ENCODE data around the gene TPRN. TPM values are rescaled to one million over a fixed set of nuclear protein-coding genes. Genes with fewer than 3 reads are reported as not detected.

Gene TPRN
- total RNA-seq, 1 experiment from 2014 or later, result 37.7 TPM

DNA sequence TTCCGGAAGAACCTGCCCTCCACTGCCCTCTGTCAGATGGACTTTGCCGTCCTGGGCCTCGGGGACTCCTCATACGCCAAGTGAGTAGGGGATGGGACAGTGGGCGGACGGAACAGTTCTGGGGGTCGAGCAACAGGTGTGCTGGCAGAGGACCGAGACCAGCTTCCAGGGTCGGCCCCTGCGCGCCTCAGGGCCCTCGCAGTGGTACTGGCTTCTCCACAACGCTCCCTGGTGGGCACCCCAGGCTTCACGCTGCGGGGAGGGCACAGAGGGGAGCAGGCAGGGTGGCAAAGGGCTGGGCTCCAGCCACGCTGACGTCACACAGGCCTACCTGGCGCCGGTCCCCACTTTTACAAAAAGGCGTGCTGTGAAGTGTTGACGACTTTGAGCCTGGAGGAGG lies 12.0 kb upstream of the TPRN start:
- POLR2A ChIA-PET, result no interaction called here
- no peak overlapping the region for H3K4me3 ChIP-seq (ENCODE audit: low read depth, low read length)
- intact Hi-C loops (cut with micrococcal nuclease; ENCODE audit: unreplicated experiment), result no loop called here
- Mint-ChIP-seq H3K4me1 (ENCODE audit: low read depth, unreplicated experiment) (peaks cover 6% of the 10 kb centered on the region), H3K27ac (ENCODE audit: unreplicated experiment) (no peak overlapping the region), H3K4me3 (ENCODE audit: unreplicated experiment) (no peak overlapping the region), H3K27me3 (ENCODE audit: insufficient read depth, unreplicated experiment) (no peaks in the 10 kb centered on the region), H3K9me3 (ENCODE audit: unreplicated experiment) (no peaks in the 10 kb centered on the region), H3K36me3 (ENCODE audit: insufficient read depth, unreplicated experiment) (peaks cover 29% of the 10 kb centered on the region)
- CTCF ChIA-PET, result no interaction called here
- TF ChIP-seq, protein P1, sequence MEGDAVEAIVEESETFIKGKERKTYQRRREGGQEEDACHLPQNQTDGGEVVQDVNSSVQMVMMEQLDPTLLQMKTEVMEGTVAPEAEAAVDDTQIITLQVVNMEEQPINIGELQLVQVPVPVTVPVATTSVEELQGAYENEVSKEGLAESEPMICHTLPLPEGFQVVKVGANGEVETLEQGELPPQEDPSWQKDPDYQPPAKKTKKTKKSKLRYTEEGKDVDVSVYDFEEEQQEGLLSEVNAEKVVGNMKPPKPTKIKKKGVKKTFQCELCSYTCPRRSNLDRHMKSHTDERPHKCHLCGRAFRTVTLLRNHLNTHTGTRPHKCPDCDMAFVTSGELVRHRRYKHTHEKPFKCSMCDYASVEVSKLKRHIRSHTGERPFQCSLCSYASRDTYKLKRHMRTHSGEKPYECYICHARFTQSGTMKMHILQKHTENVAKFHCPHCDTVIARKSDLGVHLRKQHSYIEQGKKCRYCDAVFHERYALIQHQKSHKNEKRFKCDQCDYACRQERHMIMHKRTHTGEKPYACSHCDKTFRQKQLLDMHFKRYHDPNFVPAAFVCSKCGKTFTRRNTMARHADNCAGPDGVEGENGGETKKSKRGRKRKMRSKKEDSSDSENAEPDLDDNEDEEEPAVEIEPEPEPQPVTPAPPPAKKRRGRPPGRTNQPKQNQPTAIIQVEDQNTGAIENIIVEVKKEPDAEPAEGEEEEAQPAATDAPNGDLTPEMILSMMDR (IDR thresholded peaks at IDR 0.05; ENCODE audit: insufficient read depth in 1 of 2, low read depth in 1 of 2, low read length in 1 of 2, severe bottlenecking in 1 of 2, unreplicated experiment in 1 of 2), result no peak
- BruUV-seq (replicated peaks), result no TSS peak
- H3K36me3 ChIP-seq (ENCODE audit: control insufficient read depth, insufficient read depth, low read length), result no peaks in the 10 kb centered on the region; the same call in 1 of the 2 replicates
- no peak for DNase-seq
- H3K27me3 ChIP-seq (replicated peaks; ENCODE audit: control insufficient read depth, insufficient read depth, low read length), result no peaks in the 10 kb centered on the region
- H3K4me1 ChIP-seq, result peaks cover 9% of the 10 kb centered on the region
- H3K9me3 ChIP-seq, result no peaks in the 10 kb centered on the region

DNA sequence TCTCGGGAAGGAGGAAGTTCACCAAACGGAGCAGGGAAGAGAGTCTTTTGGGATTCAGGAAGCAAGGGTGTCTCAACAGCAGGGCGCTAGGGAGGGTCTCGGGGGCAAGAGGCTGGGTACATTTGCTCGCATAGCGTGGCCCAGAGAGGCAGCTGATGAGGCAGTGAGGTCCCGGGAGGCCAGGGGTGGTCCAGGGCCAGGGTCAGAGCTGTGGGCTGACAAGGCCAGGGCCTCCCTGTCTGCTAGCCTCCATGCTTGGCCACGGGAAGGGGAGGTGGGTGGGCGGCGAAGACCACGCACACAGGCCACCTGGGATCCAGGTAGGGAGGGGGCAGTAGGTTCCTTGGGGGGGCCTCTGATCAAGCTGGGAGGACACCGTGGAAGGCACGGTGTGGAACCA lies 11.0 kb upstream of the TPRN start:
- no peaks in the 10 kb centered on the region for H3K9me3 Mint-ChIP-seq (ENCODE audit: unreplicated experiment)
- peaks cover 4% of the 10 kb centered on the region; the same call in 1 of the 2 replicates for H3K4me1 ChIP-seq
- H3K4me3 Mint-ChIP-seq (ENCODE audit: unreplicated experiment), result no peak overlapping the region
- TF ChIP-seq, protein P1 (IDR thresholded peaks at IDR 0.05; ENCODE audit: insufficient read depth in 1 of 2, low read depth in 1 of 2, low read length in 1 of 2, severe bottlenecking in 1 of 2, unreplicated experiment in 1 of 2), result no peak
- intact Hi-C loops (cut with micrococcal nuclease; ENCODE audit: unreplicated experiment), result no loop called here
- H3K36me3 Mint-ChIP-seq (ENCODE audit: insufficient read depth, unreplicated experiment), result peaks cover 30% of the 10 kb centered on the region
- H3K9me3 ChIP-seq, result no peaks in the 10 kb centered on the region
- H3K36me3 ChIP-seq (ENCODE audit: control insufficient read depth, insufficient read depth, low read length), result no peaks in the 10 kb centered on the region; the same call in 1 of the 2 replicates
- peaks cover 9% of the 10 kb centered on the region for H3K4me1 Mint-ChIP-seq (ENCODE audit: low read depth, unreplicated experiment)
- no peaks in the 10 kb centered on the region for H3K27me3 ChIP-seq (replicated peaks; ENCODE audit: control insufficient read depth, insufficient read depth, low read length)
- H3K27me3 Mint-ChIP-seq (ENCODE audit: insufficient read depth, unreplicated experiment), result no peaks in the 10 kb centered on the region
- POLR2A ChIA-PET, result no interaction called here
- H3K27ac Mint-ChIP-seq (ENCODE audit: unreplicated experiment), result no peak overlapping the region
- no TSS peak for BruUV-seq (replicated peaks)
- no peak for DNase-seq
- CTCF ChIA-PET, result no interaction called here
- H3K4me3 ChIP-seq (ENCODE audit: low read depth, low read length), result no peak overlapping the region

DNA sequence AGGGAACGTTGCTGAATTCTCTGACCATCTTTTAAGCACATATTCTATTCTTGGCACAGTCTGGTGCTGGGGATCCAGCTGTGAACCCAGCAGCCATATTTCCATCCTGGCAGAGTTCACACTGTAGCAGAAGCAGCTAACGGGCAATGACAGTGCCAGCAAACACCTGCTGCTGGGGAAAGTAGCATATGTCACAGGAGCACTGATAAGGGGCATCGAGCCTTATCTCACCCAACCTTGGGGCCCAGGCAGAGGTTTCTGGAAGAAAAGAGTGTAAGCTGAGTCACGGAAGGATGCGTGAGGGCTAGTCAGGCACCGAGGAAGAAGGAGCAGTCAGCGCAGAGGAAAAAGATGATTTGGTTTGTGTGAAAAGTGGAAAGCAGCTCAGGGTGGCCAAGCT lies 6.1 kb upstream of the TPRN start:
- H3K9me3 Mint-ChIP-seq (ENCODE audit: unreplicated experiment), result no peaks in the 10 kb centered on the region
- intact Hi-C loops (cut with micrococcal nuclease; ENCODE audit: unreplicated experiment), result no loop called here
- no peak for DNase-seq
- H3K9me3 ChIP-seq, result no peaks in the 10 kb centered on the region
- H3K27me3 Mint-ChIP-seq (ENCODE audit: insufficient read depth, unreplicated experiment), result no peaks in the 10 kb centered on the region
- H3K4me1 Mint-ChIP-seq (ENCODE audit: low read depth, unreplicated experiment), result peaks cover 12% of the 10 kb centered on the region
- H3K27me3 ChIP-seq (replicated peaks; ENCODE audit: control insufficient read depth, insufficient read depth, low read length), result no peaks in the 10 kb centered on the region
- H3K4me3 Mint-ChIP-seq (ENCODE audit: unreplicated experiment), result peak overlapping the region; percentile 92
- H3K27ac Mint-ChIP-seq (ENCODE audit: unreplicated experiment), result peak overlapping the region; percentile 94
- POLR2A ChIA-PET, result no interaction called here
- H3K4me1 ChIP-seq, result peaks cover 17% of the 10 kb centered on the region
- peak overlapping the region; percentile 89; the same call in 1 of the 2 replicates for H3K4me3 ChIP-seq (ENCODE audit: low read depth, low read length)
- CTCF ChIA-PET, result no interaction called here
- no TSS peak for BruUV-seq (replicated peaks)
- TF ChIP-seq, protein P1 (IDR thresholded peaks at IDR 0.05; ENCODE audit: insufficient read depth in 1 of 2, low read depth in 1 of 2, low read length in 1 of 2, severe bottlenecking in 1 of 2, unreplicated experiment in 1 of 2), result no peak
- no peaks in the 10 kb centered on the region; the same call in 1 of the 2 replicates for H3K36me3 ChIP-seq (ENCODE audit: control insufficient read depth, insufficient read depth, low read length)
- peaks cover 40% of the 10 kb centered on the region for H3K36me3 Mint-ChIP-seq (ENCODE audit: insufficient read depth, unreplicated experiment)
